GM12865 (cell line): Measurements from ENCODE around the gene RETREG1.

Experiments used
- DNase-seq: peaks from one replicate; pipeline ENCODE4 v3.0.0; 2010; ENCODE audit warnings: low read depth
- H3K4me3 ChIP-seq: 2 replicates; pipeline ENCODE4 v1.5.1; 2011; ENCODE audit warnings: mild to moderate bottlenecking, low read depth, low read length, control low read depth
- CTCF ChIP-seq: IDR thresholded peaks from 2 replicates; pipeline ENCODE4 v1.5.1; 2011; ENCODE audit warnings: low read length, control low read depth, low read depth, inconsistent platforms; ENCODE audit not compliant: insufficient read depth; ENCODE audit errors: missing control alignments

RETREG1 gene

GRCh38 chr5:16616536-16617273 is at the start of gene RETREG1:
TSS of gene RETREG1 (minus strand) at chr5:16616997. CDS start at chr5:16616971, 26 bp downstream.
- H3K4me3 ChIP-seq: peak within 1 kb of the TSS; percentile 42
- no peak for TF ChIP-seq CTCF
- peak; percentile 25 for DNase-seq

- no peak for DNase-seq
- H3K4me3 ChIP-seq: no peak overlapping the region
- no peak for TF ChIP-seq CTCF
These were observed 49.5 kb upstream of the RETREG1 start for GRCh38 chr5:16666130-16666882.

- no peak for DNase-seq
- TF ChIP-seq CTCF: no peak
- no peak overlapping the region for H3K4me3 ChIP-seq
These were observed 48.8 kb upstream of the RETREG1 start for GRCh38 chr5:16665601-16666000.

GRCh38 chr5:16664368-16664767 is 47.6 kb upstream of the RETREG1 start:
- DNase-seq: no peak

GRCh38 chr5:16663840-16664239 is 47.0 kb upstream of the RETREG1 start:
- no peak for TF ChIP-seq CTCF
- DNase-seq: no peak

More at GRCh38 chr5:16664368-16664767, 47.6 kb upstream of the RETREG1 start:
- no peak for TF ChIP-seq CTCF
- no peak overlapping the region for H3K4me3 ChIP-seq

GRCh38 chr5:16661713-16662112 is 44.9 kb upstream of the RETREG1 start:
- H3K4me3 ChIP-seq: no peak overlapping the region
- no peak for DNase-seq
- no peak for TF ChIP-seq CTCF

More at GRCh38 chr5:16663840-16664239, 47.0 kb upstream of the RETREG1 start:
- H3K4me3 ChIP-seq: no peak overlapping the region
